ENCODE data around the gene FEZ2.

Gene FEZ2

DNA sequence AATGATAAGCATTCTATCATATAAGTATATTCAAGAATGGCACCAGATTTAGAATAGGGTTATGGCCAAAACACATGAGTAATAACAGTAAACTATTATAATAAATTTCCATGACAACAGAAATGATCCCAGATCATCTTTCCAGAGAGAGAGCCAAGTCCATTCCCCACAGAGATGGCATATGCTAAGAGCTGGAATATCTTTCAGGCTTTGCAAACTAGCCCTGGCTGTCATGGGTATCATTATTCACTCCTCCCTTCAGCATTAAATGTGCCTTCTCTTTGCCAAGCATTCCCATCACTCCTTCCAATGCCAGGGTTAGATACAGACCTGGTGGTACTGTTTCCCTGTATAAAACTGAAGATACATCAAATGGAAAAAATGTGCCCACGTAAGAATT is 10.9 kb downstream of the FEZ2 start:
- DNase-seq (ENCODE audit: low spot score) = no peak

DNA sequence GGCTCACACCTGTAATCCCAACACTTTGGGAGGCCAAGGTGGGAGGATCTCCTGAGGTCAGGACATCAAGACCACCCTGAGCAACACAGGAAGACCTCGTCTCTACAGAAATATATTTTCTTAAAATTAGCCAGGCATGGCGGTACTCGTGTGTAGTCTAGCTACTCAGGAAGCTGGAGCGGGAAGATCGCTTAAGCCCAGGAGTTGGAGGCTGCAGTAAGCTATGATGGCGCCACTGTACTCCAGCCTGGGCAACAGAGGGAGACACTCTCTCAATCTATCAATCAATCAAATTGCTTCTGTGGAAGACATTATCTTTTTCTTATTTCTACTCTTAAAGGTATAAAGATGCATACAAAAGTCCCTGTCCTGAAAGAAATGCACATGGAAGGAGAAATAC is 11.3 kb downstream of the FEZ2 start:
- no peak for DNase-seq (ENCODE audit: low spot score)

DNA sequence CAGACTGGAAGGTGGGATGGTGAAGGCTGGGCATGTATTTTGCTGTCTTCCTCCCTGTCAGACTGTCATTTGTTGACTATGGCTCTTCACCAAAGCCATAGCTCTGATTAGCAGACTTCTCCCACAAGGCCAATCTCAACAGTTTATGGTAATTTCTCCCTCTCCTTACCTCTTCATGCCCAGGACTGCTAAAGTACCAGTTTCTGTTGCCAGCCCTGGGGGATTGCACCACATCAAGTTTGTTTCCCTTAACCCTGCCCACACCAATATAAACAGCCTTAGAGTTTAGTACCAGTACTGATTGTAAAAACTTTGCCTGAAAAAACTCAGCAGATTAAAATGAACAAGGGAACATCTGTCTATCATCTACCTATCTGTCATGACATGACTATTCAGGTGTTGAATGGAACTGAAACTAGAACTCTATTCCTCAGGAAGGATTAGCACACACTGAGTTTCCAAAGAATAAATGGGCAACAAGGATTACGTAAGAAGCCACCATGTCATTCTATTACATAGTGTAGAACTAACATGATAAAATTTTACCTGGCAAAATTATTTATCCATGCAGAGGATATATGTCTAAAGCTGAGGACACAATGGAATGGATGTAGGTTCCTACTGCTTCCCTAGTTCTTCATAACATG is 13.7 kb downstream of the FEZ2 start:
- no peak for DNase-seq (ENCODE audit: low spot score)

DNA sequence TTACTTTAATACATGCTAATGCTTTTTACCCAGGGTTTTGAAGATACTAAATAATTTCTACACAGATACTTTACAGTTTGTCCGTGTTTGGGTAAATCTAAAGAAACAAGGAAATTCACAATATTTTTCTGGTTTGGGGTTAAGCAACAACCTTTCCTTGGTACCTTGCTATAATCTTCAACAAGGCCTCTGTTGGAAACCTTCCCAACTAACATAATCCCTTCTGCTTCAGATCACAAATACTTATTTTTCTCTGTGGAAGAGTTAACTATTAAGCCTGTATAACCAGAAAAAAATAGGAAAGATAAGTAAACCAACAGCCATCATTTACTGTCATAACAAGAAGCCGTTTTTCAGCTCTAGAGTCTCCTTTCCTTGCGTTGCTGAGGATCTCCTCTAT is 15.0 kb downstream of the FEZ2 start:
- DNase-seq (ENCODE audit: low spot score) = no peak

DNA sequence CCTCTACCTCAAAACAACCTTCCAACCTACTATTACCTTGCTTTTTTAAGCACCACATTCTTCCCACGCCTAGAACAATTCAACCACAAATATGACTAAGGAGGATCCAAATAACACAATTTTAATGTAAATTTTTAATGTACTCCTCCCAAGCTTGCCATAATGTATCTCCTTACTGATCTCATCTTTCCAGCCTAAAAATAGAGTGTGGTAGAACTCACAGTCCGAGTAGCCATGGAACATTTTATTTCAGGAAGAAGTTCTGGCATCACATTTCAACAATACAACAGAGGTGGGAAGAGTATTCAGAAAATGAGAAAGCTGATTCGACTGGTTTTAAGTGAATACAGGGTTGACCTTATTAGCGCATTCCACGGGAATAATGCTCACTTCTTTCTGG is 15.4 kb downstream of the FEZ2 start:
- DNase-seq (ENCODE audit: low spot score) = no peak

DNA sequence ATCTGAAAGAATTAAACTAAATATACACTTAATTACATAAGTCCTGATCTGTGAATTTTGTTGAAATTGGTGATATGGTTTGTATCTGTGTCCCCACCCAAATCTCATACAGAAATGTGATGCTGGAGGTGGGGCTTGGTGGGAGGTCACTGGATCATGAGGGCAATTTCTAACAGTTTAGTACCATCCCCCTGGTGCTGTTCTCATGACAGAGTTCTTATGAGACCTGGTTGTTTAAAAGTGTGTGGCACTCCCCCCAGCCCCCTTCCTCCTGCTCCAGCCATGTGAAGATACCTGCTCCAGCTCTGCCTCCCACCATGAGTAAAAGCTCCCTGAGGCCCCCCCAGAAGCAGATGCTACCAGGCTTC is 18.7 kb downstream of the FEZ2 start:
- no peak for DNase-seq (ENCODE audit: low spot score)

DNA sequence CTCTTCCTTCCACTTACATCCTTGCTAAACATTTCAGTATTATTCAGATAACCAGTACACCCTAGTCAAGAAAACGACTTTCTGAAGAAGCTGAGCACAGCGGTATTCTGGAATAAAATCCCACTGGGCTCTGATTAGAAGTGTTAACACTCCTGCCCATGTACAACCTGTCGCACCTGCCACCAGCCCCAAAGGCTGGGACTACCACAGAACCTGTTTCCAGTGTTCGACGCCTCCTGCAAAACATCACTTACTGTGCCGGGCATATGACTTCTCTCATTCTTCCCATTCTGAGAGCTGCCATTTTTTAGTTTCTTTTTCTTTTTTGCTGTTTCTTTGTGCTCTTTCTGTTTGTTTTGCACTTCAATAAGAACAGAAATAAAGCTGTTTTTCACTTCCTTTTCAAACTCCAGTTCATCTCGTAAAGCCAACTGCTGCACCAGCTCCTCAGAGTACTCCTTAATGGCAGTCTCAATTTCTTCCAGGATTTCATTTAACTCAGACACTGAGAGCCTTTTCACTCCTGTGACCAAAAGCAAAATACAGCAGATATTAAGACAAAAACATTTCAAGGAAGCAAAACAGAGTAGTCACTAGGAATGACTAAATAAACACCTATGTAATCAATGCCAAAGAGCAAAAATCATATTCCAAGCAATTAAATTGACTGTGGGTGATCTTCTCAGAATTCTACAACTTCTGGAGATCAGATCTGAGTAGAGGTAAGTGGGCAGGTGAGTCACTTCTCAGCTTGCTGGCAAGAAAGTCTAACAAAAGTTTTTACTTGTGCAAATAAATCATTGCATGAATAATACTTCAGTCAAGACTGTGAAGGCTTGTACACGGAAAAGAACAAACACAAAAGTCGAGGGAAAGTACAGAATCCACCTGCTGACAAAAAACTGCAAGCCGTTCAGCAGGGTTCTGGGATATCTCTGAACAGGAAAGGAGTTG is 19.3 kb downstream of the FEZ2 start:
- no peak for DNase-seq (ENCODE audit: low spot score)

DNA sequence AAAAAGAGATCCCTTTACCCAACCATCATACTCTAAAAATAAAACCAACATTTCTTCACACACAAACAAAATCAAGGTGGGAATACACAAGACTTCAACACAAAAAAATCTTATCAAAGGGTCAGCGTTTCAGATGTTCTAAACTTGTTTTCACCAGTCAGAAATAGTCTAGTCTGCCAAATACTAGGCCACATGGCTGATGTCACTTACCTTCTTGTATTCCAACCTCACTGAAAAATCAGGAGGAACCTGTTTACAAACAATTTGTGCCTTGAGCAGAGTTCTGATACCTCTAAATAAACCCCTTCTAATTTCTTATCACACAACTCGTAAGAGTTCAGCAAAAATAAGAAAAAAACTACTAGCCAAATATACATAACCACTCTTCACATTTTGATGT is 20.1 kb downstream of the FEZ2 start:
- no peak for DNase-seq (ENCODE audit: low spot score)

DNA sequence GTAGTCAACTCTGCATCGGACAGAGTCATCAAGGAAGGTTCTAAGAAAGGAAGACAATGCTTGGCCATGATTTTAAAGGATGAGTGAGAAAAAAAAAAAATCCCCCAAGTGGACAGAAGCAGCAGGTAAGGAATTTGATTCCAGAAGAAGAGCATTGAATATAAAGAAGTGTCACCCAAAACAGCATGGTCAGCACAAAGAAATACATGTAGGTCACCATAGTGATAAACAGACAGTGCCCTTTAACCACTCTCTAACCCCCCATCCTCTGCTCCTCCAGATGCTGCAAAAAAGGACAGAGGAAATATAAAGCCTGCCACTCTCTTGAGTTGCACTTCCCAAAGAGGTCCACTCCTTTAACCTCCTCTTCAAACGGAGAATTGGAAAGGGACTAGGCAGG is 23.4 kb downstream of the FEZ2 start:
- no peak for DNase-seq (ENCODE audit: low spot score)

DNA sequence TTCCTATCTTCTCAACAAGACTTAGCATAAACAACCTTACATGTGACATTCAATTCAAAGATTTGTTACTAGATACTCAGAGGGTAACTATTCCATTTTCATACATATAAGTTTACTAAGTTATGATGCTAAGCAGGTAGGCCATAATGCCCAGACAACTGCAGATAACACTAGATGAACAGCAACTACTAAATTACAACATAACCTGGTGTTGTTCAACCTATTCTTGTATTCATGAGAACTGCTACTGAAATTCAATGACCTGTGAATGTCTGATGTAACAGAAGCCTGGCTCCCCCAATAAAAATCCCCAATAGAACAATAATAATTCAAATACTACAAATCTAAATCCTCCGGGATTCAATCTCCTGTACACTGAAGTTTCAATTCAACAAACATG is 24.8 kb downstream of the FEZ2 start:
- no peak for DNase-seq (ENCODE audit: low spot score)

DNA sequence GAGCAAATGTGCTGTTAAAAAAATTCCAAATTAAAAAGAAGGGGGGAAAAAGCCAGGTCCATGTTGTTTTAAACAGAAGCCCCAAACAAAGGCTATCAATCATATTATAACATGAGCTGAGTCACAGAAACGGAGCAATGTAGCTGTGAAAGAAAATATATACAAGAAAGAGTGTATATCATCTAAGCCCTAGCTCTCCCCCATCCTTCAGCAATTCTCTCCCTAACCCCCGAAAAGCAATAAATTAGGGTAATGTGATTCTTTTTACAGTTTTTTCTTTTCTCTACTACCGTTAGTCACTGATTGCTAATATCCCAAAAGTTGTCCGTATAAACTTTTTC is 25.3 kb downstream of the FEZ2 start:
- no peak for DNase-seq (ENCODE audit: low spot score)

DNA sequence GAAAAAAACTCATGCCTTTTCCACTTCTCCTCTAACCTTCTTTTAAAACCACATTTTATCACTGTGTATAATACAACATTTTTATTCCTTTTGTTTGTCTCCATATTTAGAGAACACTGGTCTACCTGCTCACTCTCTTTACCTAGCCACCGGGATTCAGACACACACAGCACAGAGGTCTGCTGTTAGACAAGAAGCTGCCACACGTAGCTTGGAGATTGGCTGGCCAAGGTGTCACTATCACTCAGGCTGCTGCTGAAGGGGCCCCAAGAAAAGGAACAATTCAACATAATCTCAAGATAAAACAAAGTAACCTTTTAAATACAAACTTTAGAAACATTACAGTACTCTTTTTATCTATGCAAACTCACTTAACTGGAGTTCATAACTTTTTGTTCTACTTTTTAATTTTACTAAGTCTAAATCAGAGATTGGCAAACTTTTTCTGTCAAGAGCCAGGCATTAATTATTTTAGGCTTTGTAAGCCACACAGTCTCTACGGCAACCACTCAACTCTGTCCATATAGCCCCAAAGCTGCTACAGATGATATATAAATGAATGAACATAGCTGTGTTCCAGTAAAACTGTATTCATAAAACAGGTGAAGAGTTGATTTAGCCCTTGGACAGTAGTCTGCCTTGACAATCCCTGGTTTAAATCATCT is 25.8 kb downstream of the FEZ2 start:
- DNase-seq (ENCODE audit: low spot score) = no peak

DNA sequence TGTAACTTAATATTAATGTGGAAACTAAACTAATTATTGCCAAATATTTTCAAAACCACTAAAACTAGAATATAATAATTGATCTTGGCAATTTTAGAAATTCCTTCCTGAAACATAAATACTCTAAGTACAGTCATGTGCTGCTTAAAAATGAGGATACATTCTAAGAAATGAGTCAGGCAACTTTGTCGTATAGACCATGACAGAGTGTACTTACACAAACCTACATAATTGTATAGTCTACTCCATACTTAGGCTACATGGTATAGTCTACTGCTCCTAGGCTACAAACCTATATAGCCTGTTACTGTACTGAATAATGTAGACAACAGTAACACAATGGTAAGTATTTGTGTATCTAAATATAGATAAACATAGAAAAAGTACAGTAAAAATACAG is 27.6 kb downstream of the FEZ2 start:
- DNase-seq (ENCODE audit: low spot score) = no peak

DNA sequence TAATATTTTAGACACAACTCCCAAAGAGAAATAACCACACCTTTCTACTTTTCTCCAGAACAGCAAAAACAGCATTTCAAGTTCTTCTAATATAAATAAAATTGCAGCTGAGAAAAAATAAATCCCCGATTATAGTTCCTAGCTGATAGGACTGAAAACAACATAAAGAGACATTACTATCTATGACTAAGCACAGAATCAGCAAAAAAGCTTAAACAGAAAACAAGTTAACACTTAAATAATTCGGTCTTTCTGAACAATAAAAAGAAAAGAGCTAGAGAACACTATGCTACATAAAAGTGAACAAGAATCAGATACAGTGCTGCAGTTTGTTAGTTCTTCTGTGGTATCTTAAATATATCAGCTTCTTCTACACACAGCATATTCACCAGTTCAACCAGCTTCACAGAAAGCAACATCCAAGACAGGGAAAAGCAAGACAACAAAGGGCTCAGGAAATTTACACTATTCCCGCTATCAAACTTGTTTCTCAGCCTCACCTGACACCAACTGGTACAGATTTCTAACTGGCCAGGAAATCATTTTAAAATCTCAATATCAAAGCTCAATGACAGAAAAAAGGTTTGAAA is 28.6 kb downstream of the FEZ2 start:
- no peak for DNase-seq (ENCODE audit: low spot score)

DNA sequence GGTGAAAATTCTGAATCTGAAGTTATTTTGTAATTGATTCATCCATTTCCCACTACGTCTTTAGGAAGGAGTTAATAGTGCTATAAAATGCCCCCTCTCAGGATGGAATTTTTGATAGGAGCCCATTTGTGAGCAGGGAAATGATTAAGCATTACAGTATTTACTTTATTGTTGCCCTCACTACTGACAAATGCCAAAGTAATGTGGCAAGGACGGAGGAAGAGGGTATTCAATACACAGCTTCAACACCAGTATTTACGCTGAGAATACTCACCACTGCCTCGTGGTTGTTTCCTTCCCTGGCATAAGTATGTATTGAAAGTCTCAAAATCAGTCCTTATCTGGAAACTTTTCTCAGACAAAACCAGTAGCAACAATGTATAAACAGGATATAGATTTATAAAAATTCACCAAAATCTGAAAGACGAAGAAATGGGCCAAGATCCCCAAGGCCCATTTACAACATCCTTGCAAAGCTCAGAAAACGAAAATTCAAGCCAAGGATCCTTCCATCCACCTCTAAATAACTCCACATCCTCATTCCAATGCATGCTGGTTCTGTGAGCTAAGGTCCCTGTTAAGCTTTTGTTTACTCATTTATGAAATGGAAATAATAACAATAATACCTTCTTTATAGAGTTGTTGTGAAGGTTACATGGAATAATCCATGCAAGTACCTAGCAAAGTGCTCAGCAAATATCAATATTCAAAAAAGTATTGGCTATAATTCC is 29.3 kb downstream of the FEZ2 start:
- no peak for DNase-seq (ENCODE audit: low spot score)

DNA sequence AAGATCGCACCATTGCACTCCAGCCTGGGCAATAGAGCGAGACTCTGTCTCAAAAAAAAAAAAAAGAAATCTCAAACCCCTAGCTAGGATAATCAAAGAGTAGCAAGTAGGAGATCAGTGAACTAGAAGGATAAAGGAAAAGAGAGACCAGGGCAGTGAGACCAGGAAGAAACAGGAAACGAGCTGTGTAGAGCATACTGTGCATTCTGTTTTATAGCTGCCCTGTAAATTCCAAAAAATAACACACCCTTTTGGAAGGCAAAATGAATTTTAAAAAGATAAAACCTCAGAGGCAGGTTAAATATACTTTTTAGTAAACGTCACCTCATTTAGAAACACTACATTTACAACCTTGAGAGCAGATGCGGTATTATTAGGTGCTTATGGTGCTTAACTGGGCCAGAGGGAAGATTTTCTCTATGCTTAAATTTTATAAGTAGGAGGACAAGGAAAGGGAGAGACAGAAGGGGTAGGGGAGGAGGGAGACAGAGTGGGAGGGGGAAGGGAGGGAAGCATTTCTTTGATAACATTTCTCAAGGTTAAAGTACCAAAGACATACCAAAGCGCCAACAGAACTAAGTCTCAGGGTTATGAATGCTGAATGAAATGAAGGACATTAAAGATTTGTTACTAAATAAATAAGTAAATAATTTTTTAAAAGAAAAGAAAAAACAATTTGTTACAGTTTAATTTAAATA is 30.1 kb downstream of the FEZ2 start:
- DNase-seq (ENCODE audit: low spot score) = no peak

DNA sequence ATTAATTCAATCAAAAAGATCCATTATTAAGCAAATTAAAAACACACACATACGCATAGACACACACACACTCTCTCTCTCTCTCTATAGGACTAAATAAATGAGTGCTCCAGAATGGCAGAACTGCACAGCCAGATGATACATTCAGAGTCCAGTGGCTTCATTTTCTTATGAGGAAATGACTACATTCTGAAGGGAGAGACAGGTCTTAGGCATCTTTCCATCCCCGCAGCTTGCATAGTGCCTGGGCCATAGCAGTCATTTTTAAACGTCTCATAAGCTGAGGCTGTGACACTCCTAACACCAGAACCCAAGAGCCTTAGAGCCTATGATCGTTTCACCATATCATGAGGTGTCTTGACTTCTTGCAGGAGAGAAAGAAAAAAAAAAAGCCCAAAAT is 31.1 kb downstream of the FEZ2 start:
- DNase-seq (ENCODE audit: low spot score) = no peak

DNA sequence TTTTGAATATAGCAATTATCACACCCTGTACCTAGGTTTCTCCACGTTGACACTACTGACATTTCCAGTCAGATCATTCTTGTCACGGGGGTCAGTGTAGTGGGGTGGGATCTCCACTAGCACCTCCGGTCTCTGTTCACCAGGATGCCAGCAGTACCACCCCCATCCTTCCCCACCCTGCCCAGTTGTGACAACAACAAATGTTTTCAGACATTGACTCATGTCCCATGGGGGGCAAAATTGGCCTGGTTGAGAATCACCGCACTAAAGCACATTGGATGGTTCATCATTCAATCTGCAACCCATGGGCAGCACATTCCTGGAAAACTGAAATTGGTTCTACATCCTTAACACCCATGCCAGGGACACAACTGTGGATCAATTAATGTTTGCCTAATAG is 32.3 kb downstream of the FEZ2 start:
- DNase-seq (ENCODE audit: low spot score) = no peak

DNA sequence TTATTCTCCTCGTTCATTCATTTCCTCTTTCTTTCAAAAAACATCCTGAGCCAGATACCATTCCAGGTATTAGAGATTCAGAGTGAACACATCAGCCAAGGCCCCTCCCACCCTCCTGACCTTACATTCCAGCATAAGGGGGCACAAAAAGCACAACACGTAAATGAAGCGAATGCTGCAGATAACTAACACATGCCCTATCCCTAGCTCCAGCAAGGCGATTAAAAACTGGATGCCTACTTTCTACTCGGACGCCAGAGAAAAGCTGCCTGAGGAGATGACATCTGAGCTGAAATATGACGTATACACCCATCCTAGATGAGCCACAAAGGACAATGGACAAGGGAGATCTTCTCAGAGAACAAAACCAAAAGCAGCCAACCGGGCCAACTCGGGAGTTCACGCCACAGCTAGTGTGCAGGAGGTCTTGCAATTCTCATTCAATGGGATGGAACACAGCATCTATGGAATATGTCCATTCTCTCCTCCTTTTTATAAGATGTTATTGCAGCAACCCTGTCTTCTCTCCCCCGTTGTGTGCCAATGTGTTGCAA is 33.5 kb downstream of the FEZ2 start:
- no peak for DNase-seq (ENCODE audit: low spot score)

DNA sequence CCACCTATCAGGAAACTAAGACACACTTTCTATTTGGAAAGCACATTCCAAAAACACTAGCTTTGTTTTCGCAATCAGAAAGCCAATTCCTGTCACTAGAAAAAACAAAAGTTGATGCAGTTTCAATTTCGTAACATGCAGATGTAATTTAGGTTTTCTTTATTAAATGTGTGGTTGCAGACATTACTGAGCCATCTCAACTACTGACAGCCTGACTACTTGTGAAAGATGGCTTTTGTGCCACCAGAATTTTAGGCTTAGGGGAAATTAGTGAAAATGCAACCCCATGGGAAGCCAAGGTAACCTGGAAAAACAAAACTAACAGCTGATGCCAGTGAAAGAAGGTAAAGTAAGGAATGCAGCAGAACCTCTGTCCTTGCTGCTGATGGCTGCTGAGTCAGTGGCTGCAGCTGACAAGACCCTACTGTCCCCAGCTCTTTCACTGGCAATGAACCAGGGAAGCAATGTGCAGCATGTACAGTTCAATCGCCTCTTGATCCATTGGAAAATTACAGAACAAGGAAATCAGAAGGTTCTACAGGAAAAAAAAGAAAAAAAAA is 34.9 kb downstream of the FEZ2 start:
- no peak for DNase-seq (ENCODE audit: low spot score)

DNA sequence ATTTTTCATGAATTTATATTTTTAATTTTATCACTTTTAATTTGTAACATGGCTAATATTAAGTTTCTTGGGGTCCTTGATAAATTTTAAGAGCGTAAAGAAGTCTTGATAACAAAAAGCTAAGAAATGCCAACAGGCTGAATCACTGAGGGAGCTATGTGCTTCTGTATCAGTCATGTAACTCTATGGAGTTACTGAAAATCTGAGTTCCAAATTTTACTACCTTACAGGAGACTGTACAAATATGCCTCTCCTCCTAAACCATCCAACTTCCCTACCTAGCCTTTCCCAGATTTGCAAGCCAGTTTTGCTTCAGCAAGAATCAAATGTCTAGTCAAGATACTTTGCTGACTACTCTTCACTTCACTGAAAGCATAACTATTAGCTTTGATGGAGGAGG is 35.7 kb downstream of the FEZ2 start:
- no peak for DNase-seq (ENCODE audit: low spot score)

Measured in ecto neural progenitor cell (in vitro differentiated cells).